ENCODE measurements around the gene ALG1. TPM values are rescaled to one million over a fixed set of nuclear protein-coding genes. Genes with fewer than 3 reads are reported as not detected.

Gene ALG1
- total RNA-seq, 1 donor = 37.7 TPM

- DNase-seq (ENCODE audit: low read depth) = no peak
- TF ChIP-seq CTCF (IDR thresholded peaks at IDR 0.05; ENCODE audit: insufficient read depth, low read length) = no peak
- peak overlapping the region; percentile 82 for H3K4me3 ChIP-seq (ENCODE audit: low read depth, low read length)
Observed at GRCh38 chr16:5034167-5034523, 37.5 kb upstream of the ALG1 start.

DNA sequence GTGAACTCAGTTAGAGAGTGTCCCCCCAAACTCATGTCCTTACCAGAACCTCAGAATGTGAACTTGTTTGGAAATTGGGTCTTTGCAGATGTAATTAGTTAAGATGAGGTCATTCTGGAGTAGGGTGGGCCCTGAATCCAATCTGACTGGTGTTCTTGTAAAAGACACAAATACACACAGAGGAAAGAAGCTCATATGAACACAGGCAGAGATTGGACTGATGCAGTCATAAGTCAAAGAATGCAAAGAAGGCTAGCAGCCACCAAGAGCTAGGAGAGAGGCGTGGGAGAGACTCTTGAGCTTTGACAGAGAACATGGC, 35.8 kb upstream of the ALG1 start:
- no peak for DNase-seq (ENCODE audit: low read depth)
- TF ChIP-seq CTCF (IDR thresholded peaks at IDR 0.05; ENCODE audit: insufficient read depth, low read length) = no peak
- no peak overlapping the region for H3K4me3 ChIP-seq (ENCODE audit: low read depth, low read length)

- TF ChIP-seq CTCF (IDR thresholded peaks at IDR 0.05; ENCODE audit: insufficient read depth, low read length) = no peak
- peak; percentile 48 for DNase-seq (ENCODE audit: low read depth)
- H3K4me3 ChIP-seq (ENCODE audit: low read depth, low read length) = no peak overlapping the region
Observed at GRCh38 chr16:5036228-5037156, 35.2 kb upstream of the ALG1 start.

GRCh38 chr16:5040451-5040850, 31.2 kb upstream of the ALG1 start:
- H3K4me3 ChIP-seq (ENCODE audit: low read depth, low read length) = no peak overlapping the region
- DNase-seq (ENCODE audit: low read depth) = no peak
- TF ChIP-seq CTCF (IDR thresholded peaks at IDR 0.05; ENCODE audit: insufficient read depth, low read length) = no peak

GRCh38 chr16:5041600-5042133, 30.0 kb upstream of the ALG1 start:
- H3K4me3 ChIP-seq (ENCODE audit: low read depth, low read length) = no peak overlapping the region
- TF ChIP-seq CTCF (IDR thresholded peaks at IDR 0.05; ENCODE audit: insufficient read depth, low read length) = no peak
- DNase-seq (ENCODE audit: low read depth) = peak; percentile 42

DNA sequence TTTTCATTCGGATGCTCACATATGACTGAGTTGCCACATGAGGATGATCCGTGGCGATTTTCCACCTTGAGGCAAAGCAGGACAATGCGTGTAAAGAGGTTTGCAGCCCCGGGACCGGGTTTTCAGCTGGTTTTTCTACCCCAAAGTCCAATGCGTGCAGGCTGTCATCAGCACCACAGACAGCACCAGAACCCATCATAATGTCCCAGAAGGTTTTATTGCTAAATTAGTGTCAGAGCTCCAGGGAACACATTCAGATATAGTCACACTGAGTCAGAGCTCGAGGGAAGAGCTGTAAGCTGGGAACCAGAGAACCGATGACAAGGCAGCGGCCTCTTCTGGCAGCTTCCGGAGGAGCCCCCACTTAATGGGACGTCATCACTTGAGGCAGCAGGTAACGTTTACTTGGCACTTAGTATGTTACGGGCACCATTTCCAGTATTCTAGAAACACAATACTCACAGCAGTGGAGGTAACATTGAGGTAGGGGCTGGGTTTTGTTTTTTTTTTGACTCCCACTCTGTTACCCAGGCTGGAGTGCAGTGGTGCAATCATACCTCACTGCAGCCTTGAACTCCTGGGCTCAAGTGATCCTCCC, 29.0 kb upstream of the ALG1 start:
- DNase-seq (ENCODE audit: low read depth) = no peak

More for the DNA sequence above, 29.0 kb upstream of the ALG1 start:
- no peak for TF ChIP-seq CTCF (IDR thresholded peaks at IDR 0.05; ENCODE audit: insufficient read depth, low read length)
- H3K4me3 ChIP-seq (ENCODE audit: low read depth, low read length) = no peak overlapping the region

Measured in fibroblast of the aortic adventitia (primary cell).